Esophagus muscularis mucosa (tissue), 4 donors: ENCODE data around the gene UBTD1. TPM values are rescaled to one million over a fixed set of nuclear protein-coding genes. Genes with fewer than 3 reads are reported as not detected.

Experiments used
- DNase-seq: peaks from one replicate; pipeline ENCODE4 v3.0.0-alpha.2; 2017; ENCODE audit errors: extremely low spot score
- H3K27ac ChIP-seq, 4 donors: fragments of 200-600 bp; sonication (generic); replicated peaks in 1 of 4; 1 replicate in 3 of 4; 2 replicates in 1 of 4; pipeline ENCODE4 v1.5.1; 2016 to 2019; ENCODE audit warnings: mild to moderate bottlenecking in 1 of 4
- H3K27me3 ChIP-seq, 4 donors: fragments of 200-600 bp; sonication (generic); one replicate each; pipeline versions ENCODE4 v1.5.1 to v1.6.0; 2016 to 2019
- H3K36me3 ChIP-seq, 4 donors: fragments of 200-600 bp; sonication (generic); one replicate each; pipeline ENCODE4 v1.5.1; 2016 to 2019
- H3K4me1 ChIP-seq, 4 donors: fragments of 200-600 bp; sonication (generic); one replicate each; pipeline ENCODE4 v1.5.1; 2016 to 2019
- H3K4me3 ChIP-seq, 4 donors: fragments of 200-600 bp; sonication (generic); 1 replicate in 2 of 4; 2 replicates in 2 of 4; pipeline ENCODE4 v1.5.1; 2016 to 2019; ENCODE audit warnings: mild to moderate bottlenecking in 4 of 4, moderate library complexity in 1 of 4
- H3K9me3 ChIP-seq, 4 donors: fragments of 200-600 bp; sonication (generic); 1 replicate in 3 of 4; 2 replicates in 1 of 4; pipeline ENCODE4 v1.5.1; 2016 to 2019
- CTCF ChIP-seq, 3 experiments: fragments of 200-600 bp in 2 of 3; fragments of 450-650 bp in 1 of 3; sonication (generic) in 2 of 3; IDR thresholded peaks; one replicate each; pipeline ENCODE4 v1.5.1; 2017 to 2019; ENCODE audit warnings: antibody characterized with exemption in 3 of 3, mild to moderate bottlenecking in 2 of 3, moderate library complexity in 1 of 3
- EP300 ChIP-seq: sonication (generic); formaldehyde crosslinking; IDR thresholded peaks from one replicate; pipeline ENCODE4 v1.6.1; 2017; ENCODE audit warnings: antibody characterized with exemption
- POLR2A ChIP-seq: fragments of 450-650 bp; IDR thresholded peaks from one replicate; pipeline ENCODE4 v1.6.1; 2017; ENCODE audit warnings: antibody characterized with exemption, moderate library complexity, mild to moderate bottlenecking, low read depth
- POLR2AphosphoS5 ChIP-seq, 2 donors: sonication (generic); formaldehyde crosslinking; IDR thresholded peaks; one replicate each; pipeline ENCODE4 v1.6.1; 2017; ENCODE audit warnings: antibody characterized with exemption in 2 of 2
- WGBS: methylation state at CpG from one replicate; pipeline ENCODE4 v1.1.5; 2018; 5-methylcytosine and 5-hydroxymethylcytosine counted together
- intact Hi-C: fragments of 100-400 bp; cut with DNase I; formaldehyde crosslinking; loops from one replicate; pipeline ENCODE4 v1.15.1; 2023
- total RNA-seq, 4 donors: library from RNA; depleted of rRNA; stranded (reverse); fragments of >200 nt; gene quantifications; one replicate each; pipeline versions ENCODE4 v1.1.0 to v1.2.1, GENCODE V29; 2016

UBTD1 gene
- total RNA-seq, 4 donors from 2014 or later = 4.2 to 18.4 (median 14.1) TPM

GRCh38 chr10:97502916-97503315, 4.2 kb downstream of the UBTD1 start:
- H3K27me3 ChIP-seq = no peaks in the 10 kb centered on the region
- intact Hi-C loops = no loop called here
- no peaks in the 10 kb centered on the region for H3K9me3 ChIP-seq
- no peak for DNase-seq
- no peak overlapping the region for H3K4me3 ChIP-seq
- no peaks in the 10 kb centered on the region for H3K36me3 ChIP-seq
- 94% methylated on average over 6 of the region's 6 CpGs for WGBS
- TF ChIP-seq POLR2AphosphoS5 (IDR thresholded peaks at IDR 0.05) (no peak), POLR2A (no peak), CTCF (IDR thresholded peaks at IDR 0.05) (no peak), EP300 (no peak)
- no peak overlapping the region for H3K27ac ChIP-seq
- peaks cover 16 to 21% (median 17%) of the 10 kb centered on the region in 4 donors for H3K4me1 ChIP-seq

GRCh38 chr10:97503406-97503805, 4.7 kb downstream of the UBTD1 start:
- Histone ChIP-seq H3K9me3 (no peaks in the 10 kb centered on the region), H3K4me3 (no peak overlapping the region)
- intact Hi-C loops = no loop called here

GRCh38 chr10:97505152-97505551, 6.4 kb downstream of the UBTD1 start:
- H3K4me3 ChIP-seq = no peak overlapping the region
- no peaks in the 10 kb centered on the region for H3K9me3 ChIP-seq
- no peak for DNase-seq
- peaks cover 8 to 17% (median 12%) of the 10 kb centered on the region in 4 donors for H3K4me1 ChIP-seq
- intact Hi-C loops = no loop called here
- H3K36me3 ChIP-seq = no peaks in the 10 kb centered on the region
- TF ChIP-seq POLR2A = no peak
- no peak for TF ChIP-seq POLR2AphosphoS5 (IDR thresholded peaks at IDR 0.05)
- no peak for TF ChIP-seq CTCF (IDR thresholded peaks at IDR 0.05)
- no peak for TF ChIP-seq EP300
- no peak overlapping the region for H3K27ac ChIP-seq
- H3K27me3 ChIP-seq = no peaks in the 10 kb centered on the region
- 90% methylated on average over 1 of the region's 1 CpG for WGBS

More at GRCh38 chr10:97503406-97503805, 4.7 kb downstream of the UBTD1 start:
- H3K36me3 ChIP-seq = no peaks in the 10 kb centered on the region
- no peak overlapping the region for H3K27ac ChIP-seq
- TF ChIP-seq POLR2AphosphoS5 (IDR thresholded peaks at IDR 0.05) (no peak), EP300 (no peak), CTCF (IDR thresholded peaks at IDR 0.05) (no peak), POLR2A (no peak)
- H3K4me1 ChIP-seq = peaks cover 16 to 21% (median 17%) of the 10 kb centered on the region in 4 donors
- DNase-seq = no peak
- H3K27me3 ChIP-seq = no peaks in the 10 kb centered on the region
- 87% methylated on average over 3 of the region's 3 CpGs for WGBS

GRCh38 chr10:97506199-97506991, 7.7 kb downstream of the UBTD1 start:
- Histone ChIP-seq H3K4me3 (no peak overlapping the region), H3K36me3 (no peaks in the 10 kb centered on the region), H3K4me1 (peaks cover 0 to 9% (median 1%) of the 10 kb centered on the region in 4 donors), H3K27me3 (no peaks in the 10 kb centered on the region), H3K9me3 (no peaks in the 10 kb centered on the region), H3K27ac (no peak overlapping the region)
- WGBS = 89% methylated on average over 3 of the region's 3 CpGs
- no peak for TF ChIP-seq CTCF (IDR thresholded peaks at IDR 0.05)
- no peak for TF ChIP-seq POLR2A
- TF ChIP-seq POLR2AphosphoS5 (IDR thresholded peaks at IDR 0.05) = no peak
- TF ChIP-seq EP300 = no peak
- intact Hi-C loops = no loop called here
- no peak for DNase-seq
